Effector memory CD8-positive, alpha-beta T cell (primary cell): ENCODE measurements around the gene ZNF579.
"Not testable (repeated sequence)": the region's sequence is repeated elsewhere in the genome, so short reads cannot be mapped to it uniquely, and the experiment has no call there.

Source experiments
- ATAC-seq: fragments of 150-1000 bp; cut with Tn5 transposase; replicated peaks from 2 replicates; pipeline ENCODE4 v1.10.0; 2021; ENCODE audit warnings: mild to moderate bottlenecking, moderate library complexity
- DNase-seq, 3 experiments: peaks; one replicate each; pipeline ENCODE4 v3.0.0; 2021
- H3K27ac Mint-ChIP-seq, 2 donors: one replicate each; pipeline ENCODE4 v1.8.0; 2022; ENCODE audit warnings: mild to moderate bottlenecking in 2 of 2, mixed read lengths in 2 of 2, moderate library complexity in 2 of 2
- H3K27me3 Mint-ChIP-seq, 2 donors: one replicate each; pipeline ENCODE4 v1.8.0; 2022; ENCODE audit warnings: mixed read lengths in 2 of 2
- H3K36me3 Mint-ChIP-seq: one replicate; pipeline ENCODE4 v1.8.0; 2022; ENCODE audit warnings: mild to moderate bottlenecking, moderate library complexity, mixed read lengths; ENCODE audit not compliant: insufficient read depth
- H3K4me1 Mint-ChIP-seq, 2 donors: one replicate each; pipeline ENCODE4 v1.8.0; 2022; ENCODE audit warnings: low read depth in 2 of 2, mixed read lengths in 2 of 2
- H3K4me3 Mint-ChIP-seq, 2 donors: one replicate each; pipeline ENCODE4 v1.8.0; 2022; ENCODE audit warnings: mild to moderate bottlenecking in 2 of 2, mixed read lengths in 2 of 2, moderate library complexity in 2 of 2
- H3K9me3 Mint-ChIP-seq, 2 donors: one replicate each; pipeline ENCODE4 v1.8.0; 2022; ENCODE audit warnings: mixed read lengths in 2 of 2

Gene ZNF579

DNA sequence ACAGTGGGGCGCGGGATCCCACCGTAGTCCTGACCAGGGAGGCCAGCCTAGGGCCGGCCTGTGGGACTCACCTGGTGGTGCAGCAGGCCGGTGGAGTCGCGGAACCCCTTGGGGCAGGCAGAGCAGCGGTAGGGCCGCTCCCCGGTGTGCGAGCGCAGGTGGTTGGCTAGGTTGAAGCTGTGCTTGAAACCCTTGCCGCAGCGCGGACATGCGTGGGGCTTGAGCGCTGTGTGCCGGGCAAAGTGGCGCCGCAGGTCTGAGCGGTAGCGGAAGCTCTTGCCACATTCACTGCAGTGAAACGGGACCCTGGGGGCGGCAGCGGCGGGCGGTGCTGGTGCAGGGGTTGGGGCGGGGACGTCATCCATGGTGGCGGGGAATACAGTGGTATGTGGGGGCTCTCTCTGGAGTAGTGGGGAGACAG, 16.9 kb upstream of the ZNF579 start:
- Mint-ChIP-seq H3K4me3 (no peak overlapping the region), H3K27ac (no peak overlapping the region), H3K4me1 (peaks cover 13 to 17% of the 10 kb centered on the region in 2 donors), H3K9me3 (peaks cover 0 to 4% of the 10 kb centered on the region in 2 donors), H3K36me3 (peaks cover 24% of the 10 kb centered on the region), H3K27me3 (no peaks in the 10 kb centered on the region)
- ATAC-seq, result no peak
- no peak for DNase-seq

DNA sequence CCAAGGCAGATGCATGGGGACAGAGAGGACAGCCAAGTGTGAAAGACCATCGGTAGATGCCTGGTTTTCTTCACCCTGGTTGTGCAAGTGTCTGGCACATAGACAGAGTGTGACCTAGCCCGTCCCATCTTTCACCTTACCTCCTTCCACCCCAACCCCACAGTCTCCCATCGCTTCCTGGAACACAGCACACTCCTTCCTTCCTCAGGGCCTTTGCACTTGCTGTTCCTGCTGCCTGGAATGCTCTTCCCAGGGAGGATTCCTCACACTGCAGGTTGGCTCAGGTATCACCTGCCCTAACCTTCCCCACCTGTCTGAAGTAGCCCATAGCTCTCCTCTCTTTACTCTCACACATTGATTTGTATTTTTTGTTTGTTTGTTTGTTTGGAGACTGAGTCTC, 15.7 kb upstream of the ZNF579 start:
- Mint-ChIP-seq H3K36me3 (peaks cover 24% of the 10 kb centered on the region), H3K27me3 (no peaks in the 10 kb centered on the region), H3K4me1 (peaks cover 13% of the 10 kb centered on the region in 2 donors), H3K9me3 (peaks cover 0 to 4% of the 10 kb centered on the region in 2 donors), H3K27ac (peak overlapping the region in 1 of 2 donors; percentile 70), H3K4me3 (no peak overlapping the region)
- DNase-seq (no peak), ATAC-seq (no peak)

DNA sequence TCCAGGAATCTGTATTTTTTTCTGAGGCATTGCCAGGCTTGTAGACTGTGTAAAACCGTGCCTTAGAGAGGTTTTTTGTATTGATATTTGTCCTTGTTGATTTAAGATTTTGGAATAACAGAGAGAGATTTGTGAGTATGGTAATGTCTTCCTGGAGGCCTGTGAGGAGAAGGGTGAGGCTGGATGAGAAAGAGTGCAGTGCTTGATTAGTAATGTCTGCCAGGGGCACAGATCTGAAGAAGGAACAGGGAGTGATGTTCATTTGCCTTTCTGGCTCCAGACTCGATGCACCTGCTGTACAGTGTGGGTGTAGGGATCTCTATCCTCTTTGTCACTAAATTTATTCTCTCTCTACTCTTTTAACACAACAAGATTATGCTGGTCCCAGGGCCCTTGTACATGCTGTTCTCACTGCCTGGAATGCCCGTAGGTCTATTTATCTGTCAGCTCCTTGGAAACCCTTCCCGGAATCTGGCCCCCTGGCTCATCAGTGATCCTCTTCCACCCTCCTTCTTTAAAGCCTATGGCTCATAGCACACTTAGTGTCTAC, 14.4 kb upstream of the ZNF579 start:
- Mint-ChIP-seq H3K4me1 (peaks cover 6% of the 10 kb centered on the region in 2 donors), H3K27me3 (no peaks in the 10 kb centered on the region), H3K4me3 (no peak overlapping the region), H3K36me3 (peaks cover 21% of the 10 kb centered on the region), H3K9me3 (peaks cover 0 to 4% of the 10 kb centered on the region in 2 donors), H3K27ac (no peak overlapping the region)
- ATAC-seq (no peak), DNase-seq (no peak)

DNA sequence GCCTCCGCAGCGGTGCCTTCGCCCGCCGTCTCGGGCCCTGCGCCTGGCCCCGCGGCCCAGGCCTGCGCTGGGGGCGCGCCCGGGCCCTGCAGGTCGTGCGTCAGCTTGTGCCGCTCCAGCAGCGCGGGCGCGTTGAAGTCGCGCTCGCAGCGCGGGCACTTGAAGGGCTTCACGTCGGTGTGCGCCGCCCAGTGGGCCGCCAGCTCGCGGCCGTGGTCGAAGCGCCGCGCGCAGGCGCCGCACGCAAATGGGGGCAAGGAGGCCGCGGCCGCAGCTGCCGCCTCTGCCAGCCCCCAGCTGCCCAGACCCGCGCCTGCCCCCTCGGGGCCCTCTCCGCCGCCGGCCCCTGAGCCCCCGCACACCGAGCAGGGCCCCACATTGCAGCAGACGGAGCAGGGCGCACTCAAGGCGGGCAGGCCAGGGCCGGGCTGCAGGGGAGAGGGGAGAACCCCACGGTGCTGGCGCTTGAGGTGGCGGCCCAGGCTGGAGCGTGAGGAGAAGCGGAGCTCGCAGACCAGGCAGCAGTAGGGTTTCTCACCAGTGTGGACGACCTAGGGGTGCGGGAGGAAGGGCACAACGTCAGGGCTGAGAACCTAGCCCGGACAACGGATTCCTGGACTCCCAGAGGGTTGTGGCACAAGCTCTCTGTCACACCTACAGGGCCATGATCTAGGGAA, 12.6 kb upstream of the ZNF579 start:
- Mint-ChIP-seq H3K27me3 (no peaks in the 10 kb centered on the region), H3K4me1 (peaks cover 0 to 2% of the 10 kb centered on the region in 2 donors), H3K4me3 (no peak overlapping the region), H3K36me3 (peaks cover 10% of the 10 kb centered on the region), H3K9me3 (no peaks in the 10 kb centered on the region), H3K27ac (no peak overlapping the region)
- no peak for ATAC-seq
- no peak for DNase-seq

DNA sequence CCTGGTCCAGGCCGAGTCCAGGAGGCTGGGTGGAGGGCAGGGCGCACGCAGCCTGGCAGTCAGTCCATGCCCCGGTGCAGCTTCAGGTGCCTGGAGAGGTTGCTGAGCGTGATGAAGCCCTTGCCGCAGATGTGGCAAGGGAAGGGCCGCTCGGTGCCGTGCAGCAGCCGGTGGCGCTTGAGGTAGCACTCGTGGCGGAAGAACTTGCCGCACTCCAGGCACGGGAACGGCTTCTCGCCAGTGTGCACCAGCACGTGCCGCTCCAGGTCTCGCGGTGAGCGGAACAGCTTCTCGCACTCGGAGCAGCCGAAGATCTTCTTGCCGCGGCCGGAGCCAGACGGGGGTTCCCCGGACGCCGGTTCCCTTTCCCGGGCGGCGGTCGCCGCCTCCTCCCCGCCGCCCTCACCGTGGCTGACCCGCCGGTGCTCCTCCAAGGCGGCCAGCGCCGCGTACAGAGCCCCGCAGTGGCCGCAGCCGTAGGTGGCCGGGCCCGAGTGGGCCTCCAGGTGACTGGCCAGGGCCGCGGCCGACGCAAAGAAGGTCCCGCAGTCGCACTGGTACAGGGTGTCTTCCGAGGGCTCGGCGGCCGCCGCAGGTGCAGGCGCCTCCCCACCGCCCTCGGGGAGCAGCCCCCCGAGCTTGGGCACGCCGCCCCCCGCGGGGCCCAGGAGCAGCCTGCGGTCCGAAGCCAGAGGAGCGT, 11.9 kb upstream of the ZNF579 start:
- H3K27ac Mint-ChIP-seq, result no peak overlapping the region
- H3K4me1 Mint-ChIP-seq, result no peaks in the 10 kb centered on the region
- H3K4me3 Mint-ChIP-seq, result no peak overlapping the region
- ATAC-seq, result no peak
- DNase-seq, result no peak
- H3K27me3 Mint-ChIP-seq, result no peaks in the 10 kb centered on the region
- H3K36me3 Mint-ChIP-seq, result peaks cover 10% of the 10 kb centered on the region
- no peaks in the 10 kb centered on the region for H3K9me3 Mint-ChIP-seq

DNA sequence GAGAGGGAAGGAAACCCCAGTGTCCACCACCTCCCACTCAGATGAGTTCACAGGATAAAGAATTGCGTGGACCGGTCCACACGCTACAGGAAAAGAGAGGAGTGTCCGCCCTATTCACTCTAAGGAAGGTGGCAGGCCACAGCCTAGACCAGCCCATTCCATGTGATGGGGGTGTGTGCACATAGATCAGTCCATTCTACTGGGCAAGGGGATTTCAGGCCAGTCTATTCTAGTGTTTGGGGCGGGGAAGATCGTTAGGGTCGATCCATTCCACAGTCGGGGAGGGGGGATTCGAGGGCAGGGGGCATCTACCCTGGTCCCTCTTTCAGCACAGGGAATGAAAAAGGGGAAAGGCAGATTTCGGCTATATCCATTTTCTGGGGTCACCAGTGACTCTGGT, 10.9 kb upstream of the ZNF579 start:
- H3K36me3 Mint-ChIP-seq, result peaks cover 11% of the 10 kb centered on the region
- peaks cover 5 to 8% of the 10 kb centered on the region in 2 donors for H3K4me1 Mint-ChIP-seq
- no peak overlapping the region for H3K27ac Mint-ChIP-seq
- H3K9me3 Mint-ChIP-seq, result no peaks in the 10 kb centered on the region
- ATAC-seq (no peak), DNase-seq (no peak)
- no peaks in the 10 kb centered on the region for H3K27me3 Mint-ChIP-seq
- no peak overlapping the region for H3K4me3 Mint-ChIP-seq

DNA sequence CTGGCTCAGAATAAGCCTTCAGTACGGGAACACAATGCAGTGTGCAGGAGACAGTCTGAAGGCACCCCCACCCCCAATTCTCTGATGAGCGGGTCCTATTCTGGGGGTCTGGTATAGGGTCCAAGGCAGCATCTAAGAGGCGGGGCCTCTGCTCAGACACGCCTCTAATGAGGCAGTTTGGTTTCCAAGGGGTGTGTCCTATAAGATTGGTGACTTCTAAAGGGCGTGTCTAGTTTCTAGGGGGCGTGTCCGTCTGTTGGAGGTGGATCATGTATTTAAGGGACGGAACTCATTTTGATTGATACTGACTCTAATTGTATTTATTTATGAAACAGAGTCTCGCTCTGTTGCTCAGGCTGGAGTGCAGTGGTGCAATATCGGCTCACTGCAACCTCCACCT, 10.0 kb upstream of the ZNF579 start:
- Mint-ChIP-seq H3K27me3 (no peaks in the 10 kb centered on the region), H3K4me3 (no peak overlapping the region), H3K9me3 (no peaks in the 10 kb centered on the region), H3K36me3 (peaks cover 7% of the 10 kb centered on the region), H3K4me1 (peaks cover 6 to 15% of the 10 kb centered on the region in 2 donors), H3K27ac (no peak overlapping the region)
- DNase-seq, result no peak
- no peak for ATAC-seq

DNA sequence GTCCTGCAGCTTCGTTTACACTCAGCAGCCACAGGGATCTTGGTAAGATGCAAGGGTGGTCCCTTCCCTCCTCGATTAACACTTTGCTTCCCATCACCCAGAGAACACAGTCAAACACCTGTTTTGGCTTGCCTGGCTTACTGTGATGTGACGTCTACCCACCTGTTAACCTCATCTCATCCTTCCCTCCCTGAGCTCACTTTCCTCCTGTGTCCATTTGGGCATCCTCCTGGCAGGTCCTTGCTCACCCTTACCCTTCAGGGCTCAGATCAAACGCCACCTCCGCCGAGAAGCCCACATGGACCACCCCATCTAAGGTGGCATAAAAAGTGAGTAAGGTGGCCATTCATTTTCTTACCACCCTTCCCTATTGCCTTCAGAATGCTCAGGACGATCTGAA, 9.5 kb upstream of the ZNF579 start:
- Mint-ChIP-seq H3K27ac (no peak overlapping the region), H3K27me3 (no peaks in the 10 kb centered on the region), H3K9me3 (no peaks in the 10 kb centered on the region), H3K4me3 (no peak overlapping the region), H3K4me1 (peaks cover 11 to 20% of the 10 kb centered on the region in 2 donors), H3K36me3 (peaks cover 5% of the 10 kb centered on the region)
- ATAC-seq, result no peak
- no peak for DNase-seq

DNA sequence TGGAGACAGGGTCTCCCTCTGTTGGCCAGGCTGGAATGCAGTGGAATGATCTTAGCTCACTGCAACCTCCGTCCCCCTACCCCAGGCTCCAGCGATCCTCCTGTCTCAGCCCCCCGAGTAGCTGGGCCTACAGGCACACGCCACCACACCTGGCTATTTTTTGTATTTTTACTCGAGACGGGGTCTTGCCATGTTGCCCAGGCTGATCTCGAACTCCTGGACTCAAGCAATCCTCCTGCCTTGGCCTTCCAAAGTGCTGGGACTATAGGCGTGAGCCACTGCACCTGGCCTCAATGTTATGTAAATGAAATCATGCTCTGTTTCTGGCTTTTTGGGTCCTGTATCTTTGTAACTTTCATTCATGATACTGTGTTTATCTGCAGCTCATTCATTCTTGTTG, 8.1 kb upstream of the ZNF579 start:
- no peaks in the 10 kb centered on the region for H3K27me3 Mint-ChIP-seq
- H3K27ac Mint-ChIP-seq, result no peak overlapping the region
- H3K36me3 Mint-ChIP-seq, result peaks cover 5% of the 10 kb centered on the region
- no peaks in the 10 kb centered on the region for H3K9me3 Mint-ChIP-seq
- H3K4me1 Mint-ChIP-seq, result peaks cover 11 to 20% of the 10 kb centered on the region in 2 donors
- no peak for ATAC-seq
- H3K4me3 Mint-ChIP-seq, result no peak overlapping the region
- no peak for DNase-seq

DNA sequence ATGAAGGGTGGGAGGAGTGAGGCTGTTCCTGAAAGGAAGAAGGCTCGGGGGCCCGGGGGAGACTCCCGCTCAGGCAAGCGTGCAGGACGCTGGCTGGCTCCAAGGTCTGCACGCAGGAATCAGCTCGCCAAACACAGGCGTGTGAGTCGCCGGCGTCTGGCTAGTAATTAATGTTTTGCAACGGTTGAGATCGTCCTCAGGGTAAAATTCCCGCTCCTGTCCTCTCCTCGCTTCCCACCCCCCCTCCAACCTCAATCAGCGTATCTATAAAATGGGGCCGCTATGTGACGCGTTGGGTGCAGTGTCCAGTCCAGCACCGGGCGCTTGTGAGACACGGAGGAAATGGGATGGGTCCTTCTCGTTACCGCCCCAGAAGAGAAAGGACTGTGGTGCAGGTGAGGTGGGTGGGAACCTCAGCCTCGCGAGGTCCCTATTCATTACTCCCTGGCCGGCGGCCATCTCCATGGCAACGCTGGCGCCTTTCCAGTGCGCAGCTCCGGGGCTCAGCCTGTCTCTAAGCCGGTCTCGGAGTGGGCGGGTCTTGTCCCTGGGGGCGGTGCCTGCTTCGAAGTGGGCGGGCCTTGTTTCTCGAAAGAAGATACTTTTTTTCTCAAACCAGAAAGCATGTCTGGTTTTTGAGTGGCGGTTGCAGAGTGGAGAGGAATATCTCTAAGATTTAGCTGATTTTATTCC, 6.5 kb upstream of the ZNF579 start:
- DNase-seq, result peak; percentile 95 to 96 (median 95)

DNA sequence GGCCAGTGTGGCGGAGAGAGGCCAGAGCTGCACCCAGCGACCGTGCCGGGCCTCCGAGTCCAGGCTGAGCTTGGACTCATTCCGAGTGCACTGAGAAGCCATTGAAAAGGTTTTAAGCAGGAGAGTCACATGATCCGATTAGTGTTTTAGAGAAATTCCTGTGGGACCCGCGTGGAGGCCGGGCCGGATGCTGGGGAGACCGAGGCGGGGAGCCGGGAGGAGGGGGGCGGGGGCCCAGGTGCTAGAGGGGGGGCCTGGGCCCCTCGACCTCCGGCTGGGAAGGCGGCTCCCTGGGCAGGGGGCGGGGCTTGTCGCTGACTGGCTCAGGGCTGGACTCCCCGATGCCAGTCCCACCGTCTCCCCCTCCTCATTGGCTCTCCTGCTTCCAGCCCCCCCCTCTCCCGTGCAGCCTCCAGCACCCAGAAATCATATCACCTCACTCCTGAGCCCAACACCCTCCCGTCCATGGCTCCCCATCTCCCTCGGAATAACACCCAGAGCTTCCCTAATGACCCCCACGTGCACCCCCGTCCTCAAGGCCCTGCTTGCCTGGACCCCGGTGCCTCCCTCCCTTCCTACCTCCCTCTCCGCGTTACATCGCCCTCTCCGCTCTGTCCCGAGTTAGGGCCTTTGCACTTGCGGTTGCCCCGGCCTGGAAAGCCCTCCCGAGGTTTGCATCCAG, 5.2 kb upstream of the ZNF579 start:
- DNase-seq, result no peak
- H3K27me3 Mint-ChIP-seq, result no peaks in the 10 kb centered on the region
- H3K4me3 Mint-ChIP-seq, result peak overlapping the region; percentile 69 to 80
- peaks cover 5% of the 10 kb centered on the region for H3K36me3 Mint-ChIP-seq
- no peaks in the 10 kb centered on the region for H3K9me3 Mint-ChIP-seq
- peak overlapping the region; percentile 32 to 91 for H3K27ac Mint-ChIP-seq
- no peak for ATAC-seq
- peaks cover 17 to 30% of the 10 kb centered on the region in 2 donors for H3K4me1 Mint-ChIP-seq

More for the DNA sequence above, 6.5 kb upstream of the ZNF579 start:
- Mint-ChIP-seq H3K27me3 (no peaks in the 10 kb centered on the region), H3K36me3 (peaks cover 5% of the 10 kb centered on the region), H3K4me3 (peak overlapping the region; percentile 69 to 80), H3K9me3 (no peaks in the 10 kb centered on the region), H3K4me1 (peaks cover 11 to 20% of the 10 kb centered on the region in 2 donors), H3K27ac (peak overlapping the region; percentile 28 to 59)
- peak; percentile 99 for ATAC-seq

DNA sequence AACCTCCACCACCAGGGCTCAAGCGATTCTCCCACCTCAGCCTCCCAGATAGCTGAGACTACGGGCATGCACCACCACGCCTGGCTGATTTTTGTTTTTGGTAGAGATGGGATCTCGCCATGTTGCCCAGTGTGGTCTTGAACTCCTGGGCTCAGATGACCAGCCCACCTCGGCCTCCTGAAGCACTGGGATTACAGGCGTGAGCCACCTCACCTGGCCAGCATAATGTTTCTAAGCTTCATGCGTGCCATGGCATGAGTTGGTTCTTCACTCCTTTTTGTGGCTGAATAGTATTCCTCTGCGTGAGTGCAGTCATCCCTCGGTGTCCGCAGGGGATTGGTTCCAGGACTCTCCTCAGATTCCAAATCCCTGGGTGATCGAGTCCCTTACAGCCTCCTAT, 4.2 kb upstream of the ZNF579 start:
- H3K27ac Mint-ChIP-seq, result peak overlapping the region in 1 of 2 donors; percentile 13

DNA sequence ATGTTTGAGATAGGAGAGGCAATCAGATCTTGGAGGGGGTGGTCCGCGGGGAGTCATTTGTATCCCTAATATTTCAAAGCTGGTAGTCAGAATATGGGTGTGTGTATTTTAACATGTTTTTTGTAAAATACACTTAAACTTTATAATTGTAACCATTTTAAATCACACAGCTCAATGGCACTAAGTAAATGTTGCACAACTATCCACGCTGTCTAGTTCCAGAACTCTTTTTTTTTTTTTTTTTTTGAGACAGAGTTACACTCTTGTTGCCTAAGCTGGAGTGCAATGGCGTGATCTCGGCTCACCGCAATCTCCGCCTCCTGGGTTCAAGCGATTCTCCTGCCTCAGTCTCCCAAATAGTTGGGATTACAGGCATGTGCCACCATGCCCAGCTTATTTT, 3.2 kb upstream of the ZNF579 start:
- not testable (repeated sequence) for ATAC-seq, H3K27ac Mint-ChIP-seq, H3K9me3 Mint-ChIP-seq, DNase-seq, H3K4me3 Mint-ChIP-seq, H3K27me3 Mint-ChIP-seq, H3K36me3 Mint-ChIP-seq
- H3K4me1 Mint-ChIP-seq, result peaks cover 25 to 36% of the 10 kb centered on the region in 2 donors

More for the DNA sequence above, 4.2 kb upstream of the ZNF579 start:
- Mint-ChIP-seq H3K4me3 (no peak overlapping the region), H3K27me3 (no peaks in the 10 kb centered on the region), H3K9me3 (peaks cover 0 to under 1% of the 10 kb centered on the region in 2 donors), H3K4me1 (peaks cover 21 to 33% of the 10 kb centered on the region in 2 donors), H3K36me3 (peaks cover 5% of the 10 kb centered on the region)
- DNase-seq, result no peak
- ATAC-seq, result no peak
